ENCODE results near the gene SYCP2L.

GRCh38 chr6:11018225-11018624 lies 131.4 kb downstream of the SYCP2L start:
- no peak for TF ChIP-seq CTCF (IDR thresholded peaks at IDR 0.05)
- TF ChIP-seq POLR2A (IDR thresholded peaks at IDR 0.05): no peak

All from esophagus squamous epithelium (tissue), 4 donors.